Upper lobe of left lung (tissue), 6 donors: Measurements from ENCODE around the gene ENDOV. TPM values are rescaled to one million over a fixed set of nuclear protein-coding genes. Genes with fewer than 3 reads are reported as not detected.

ENCODE experiments used
- ATAC-seq, 2 donors: fragments of 200-7000 bp; cut with Tn5 transposase; one replicate each; pipeline ENCODE4 v1.9.1; 2022; ENCODE audit warnings: mild to moderate bottlenecking in 2 of 2, moderate library complexity in 2 of 2; ENCODE audit not compliant: low FRiP score in 2 of 2
- DNase-seq, 2 donors: peaks; one replicate each; pipeline ENCODE4 v3.0.0-alpha.2; 2019 to 2020
- H3K27ac ChIP-seq, 4 donors: fragments of 200-600 bp; sonication (generic); one replicate each; pipeline ENCODE4 v1.5.1; 2016 to 2019
- H3K27me3 ChIP-seq, 4 donors: fragments of 200-600 bp; sonication (generic); one replicate each; pipeline ENCODE4 v1.5.1; 2017 to 2019
- H3K36me3 ChIP-seq, 4 donors: fragments of 200-600 bp; sonication (generic); one replicate each; pipeline ENCODE4 v1.5.1; 2016 to 2019
- H3K4me1 ChIP-seq, 4 donors: fragments of 200-600 bp; sonication (generic); one replicate each; pipeline ENCODE4 v1.5.1; 2018 to 2019
- H3K4me3 ChIP-seq, 4 donors: fragments of 200-600 bp; sonication (generic); one replicate each; pipeline ENCODE4 v1.5.1; 2017 to 2019; ENCODE audit warnings: mild to moderate bottlenecking in 2 of 4, moderate library complexity in 1 of 4
- H3K9me3 ChIP-seq, 4 donors: fragments of 200-600 bp; sonication (generic); one replicate each; pipeline ENCODE4 v1.5.1; 2018 to 2019
- EP300 ChIP-seq, 4 donors: sonication (generic); formaldehyde crosslinking; IDR thresholded peaks; one replicate each; pipeline ENCODE4 v1.5.1; 2017; ENCODE audit warnings: antibody characterized with exemption in 4 of 4, control low read depth in 2 of 4
- POLR2A ChIP-seq, 4 donors: fragments of 450-650 bp; IDR thresholded peaks; one replicate each; pipeline ENCODE4 v1.5.1; 2016 to 2017; ENCODE audit warnings: antibody characterized with exemption in 4 of 4, mild to moderate bottlenecking in 2 of 4
- POLR2AphosphoS5 ChIP-seq, 2 donors: sonication (generic); formaldehyde crosslinking; IDR thresholded peaks; one replicate each; pipeline ENCODE4 v1.5.1; 2017; ENCODE audit warnings: antibody characterized with exemption in 2 of 2
- WGBS, 2 donors: methylation state at CpG; one replicate each; pipeline ENCODE4 v1.1.5; 2017 to 2018; 5-methylcytosine and 5-hydroxymethylcytosine counted together
- total RNA-seq, 6 donors: library from RNA; depleted of rRNA in 4 of 6; stranded (reverse); fragments of >200 nt in 4 of 6; gene quantifications; one replicate each; pipeline versions ENCODE4 v1.1.0 to v1.2.1, GENCODE V29; 2016 to 2021
- TF ChIP-seq, protein P1 (sequence below), 6 experiments: fragments of 450-650 bp in 4 of 6; fragments of 200-600 bp in 2 of 6; sonication (generic) in 2 of 6; IDR thresholded peaks; one replicate each; pipeline ENCODE4 v1.5.1; 2016 to 2019; ENCODE audit warnings: antibody characterized with exemption in 6 of 6
- donor health status: DM: no; HTN: no; CAD: no; lungs with moderate emphysema.
- donor health status: DM: no; HTN: yes; CAD: no; lungs with severe emphysema.

ENDOV gene
- total RNA-seq, 6 donors from 2014 or later = 16.7 to 93.2 (median 25.6) TPM

DNA sequence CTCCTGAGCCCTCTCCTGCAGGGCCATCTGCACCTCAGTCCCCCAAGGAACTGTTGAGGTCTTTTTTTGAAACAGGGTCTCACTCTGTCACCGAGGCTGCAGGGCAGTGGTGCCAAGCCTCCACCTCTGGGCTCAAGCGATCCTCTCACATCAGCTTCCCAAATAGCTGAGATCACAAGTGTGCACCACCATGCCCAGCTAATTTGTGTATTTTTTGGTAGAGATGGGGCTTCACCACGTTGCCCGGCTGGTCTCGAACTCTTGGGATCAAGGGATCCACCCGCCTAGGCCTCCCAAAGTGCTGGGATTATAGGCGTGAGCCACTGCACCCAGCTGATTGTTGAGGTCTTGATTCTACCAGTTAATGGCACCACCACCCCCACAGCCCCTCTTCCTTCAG is 27.9 kb upstream of the ENDOV start:
- Histone ChIP-seq H3K27me3 (no peaks in the 10 kb centered on the region), H3K4me3 (no peak overlapping the region), H3K27ac (no peak overlapping the region), H3K36me3 (peaks cover 55 to 100% (median 95%) of the 10 kb centered on the region in 4 donors), H3K9me3 (no peaks in the 10 kb centered on the region), H3K4me1 (no peaks in the 10 kb centered on the region)
- DNase-seq (no peak), ATAC-seq (no peak)
- WGBS, 2 donors = 95 to 98% methylated on average over 7 of the region's 7 CpGs
- no peak for TF ChIP-seq POLR2AphosphoS5 (IDR thresholded peaks at IDR 0.05)
- TF ChIP-seq EP300 (IDR thresholded peaks at IDR 0.05) = no peak
- TF ChIP-seq POLR2A (IDR thresholded peaks at IDR 0.05) = no peak
- TF ChIP-seq, protein P1, sequence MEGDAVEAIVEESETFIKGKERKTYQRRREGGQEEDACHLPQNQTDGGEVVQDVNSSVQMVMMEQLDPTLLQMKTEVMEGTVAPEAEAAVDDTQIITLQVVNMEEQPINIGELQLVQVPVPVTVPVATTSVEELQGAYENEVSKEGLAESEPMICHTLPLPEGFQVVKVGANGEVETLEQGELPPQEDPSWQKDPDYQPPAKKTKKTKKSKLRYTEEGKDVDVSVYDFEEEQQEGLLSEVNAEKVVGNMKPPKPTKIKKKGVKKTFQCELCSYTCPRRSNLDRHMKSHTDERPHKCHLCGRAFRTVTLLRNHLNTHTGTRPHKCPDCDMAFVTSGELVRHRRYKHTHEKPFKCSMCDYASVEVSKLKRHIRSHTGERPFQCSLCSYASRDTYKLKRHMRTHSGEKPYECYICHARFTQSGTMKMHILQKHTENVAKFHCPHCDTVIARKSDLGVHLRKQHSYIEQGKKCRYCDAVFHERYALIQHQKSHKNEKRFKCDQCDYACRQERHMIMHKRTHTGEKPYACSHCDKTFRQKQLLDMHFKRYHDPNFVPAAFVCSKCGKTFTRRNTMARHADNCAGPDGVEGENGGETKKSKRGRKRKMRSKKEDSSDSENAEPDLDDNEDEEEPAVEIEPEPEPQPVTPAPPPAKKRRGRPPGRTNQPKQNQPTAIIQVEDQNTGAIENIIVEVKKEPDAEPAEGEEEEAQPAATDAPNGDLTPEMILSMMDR (IDR thresholded peaks at IDR 0.05) = no peak

DNA sequence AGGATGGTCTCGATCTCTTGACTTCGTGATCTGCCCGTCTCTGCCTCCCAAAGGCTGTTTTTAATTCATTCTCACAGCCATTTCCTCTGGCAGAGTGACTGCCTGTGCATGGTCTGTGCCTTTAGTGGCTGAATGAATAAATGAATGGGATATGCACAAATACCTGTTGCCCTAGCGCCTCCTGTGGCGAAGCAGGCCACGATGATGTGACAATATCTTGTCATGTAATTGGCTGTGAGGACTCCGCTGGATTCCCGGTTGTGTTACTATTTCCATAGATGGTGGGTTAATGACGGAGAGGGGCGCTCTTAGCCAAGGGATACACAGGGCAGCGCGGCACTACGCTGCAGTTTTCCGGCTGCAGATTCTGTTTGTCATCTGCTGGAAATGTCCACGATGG is 26.8 kb upstream of the ENDOV start:
- DNase-seq (no peak), ATAC-seq (no peak)
- H3K27ac ChIP-seq = no peak overlapping the region
- H3K9me3 ChIP-seq = no peaks in the 10 kb centered on the region
- H3K27me3 ChIP-seq = no peaks in the 10 kb centered on the region
- WGBS, 2 donors = 95% methylated on average over 15 of the region's 15 CpGs
- peaks cover 57 to 100% (median 97%) of the 10 kb centered on the region in 4 donors for H3K36me3 ChIP-seq
- H3K4me3 ChIP-seq = no peak overlapping the region
- TF ChIP-seq POLR2A (IDR thresholded peaks at IDR 0.05) (no peak), POLR2AphosphoS5 (IDR thresholded peaks at IDR 0.05) (no peak), EP300 (IDR thresholded peaks at IDR 0.05) (no peak)
- TF ChIP-seq, protein P1 (IDR thresholded peaks at IDR 0.05) = no peak
- peaks cover 0 to 3% (median 0%) of the 10 kb centered on the region in 4 donors for H3K4me1 ChIP-seq

DNA sequence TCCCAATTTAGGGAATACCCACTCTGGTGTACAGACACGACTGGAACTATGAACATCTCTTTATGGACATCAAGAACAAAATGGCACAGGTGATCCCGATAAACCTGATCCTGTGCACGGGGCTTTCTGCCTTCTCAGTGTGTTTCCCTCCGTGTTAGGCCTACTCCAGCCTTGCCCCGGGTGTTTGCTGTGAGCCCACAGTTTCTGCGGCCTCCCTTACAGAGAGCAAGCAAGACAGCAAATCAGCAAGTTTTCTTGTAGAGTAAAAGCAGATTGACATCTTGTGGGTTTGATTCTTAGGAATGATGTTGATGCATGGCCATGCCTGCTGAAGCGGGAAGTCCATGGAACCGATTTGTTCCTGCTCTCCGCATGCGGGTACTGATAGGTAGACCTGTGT is 26.4 kb upstream of the ENDOV start:
- ATAC-seq (no peak), DNase-seq (no peak)
- TF ChIP-seq EP300 (IDR thresholded peaks at IDR 0.05) = no peak
- no peak for TF ChIP-seq POLR2AphosphoS5 (IDR thresholded peaks at IDR 0.05)
- TF ChIP-seq POLR2A (IDR thresholded peaks at IDR 0.05) = no peak
- TF ChIP-seq, protein P1 (IDR thresholded peaks at IDR 0.05) = no peak
- Histone ChIP-seq H3K27ac (no peak overlapping the region), H3K27me3 (no peaks in the 10 kb centered on the region), H3K36me3 (peaks cover 58 to 100% (median 97%) of the 10 kb centered on the region in 4 donors), H3K4me3 (no peak overlapping the region), H3K9me3 (no peaks in the 10 kb centered on the region), H3K4me1 (peaks cover 0 to 3% (median 0%) of the 10 kb centered on the region in 4 donors)
- 93 to 96% methylated on average over 6 to 10 of the region's 10 CpGs for WGBS, 2 donors

GRCh38 chr17:80389011-80389995 is 25.7 kb upstream of the ENDOV start:
- peaks cover 0 to 3% (median 0%) of the 10 kb centered on the region in 4 donors for H3K4me1 ChIP-seq
- H3K27ac ChIP-seq = no peak overlapping the region
- no peaks in the 10 kb centered on the region for H3K27me3 ChIP-seq
- 81 to 82% methylated on average over 19 to 22 of the region's 22 CpGs for WGBS, 2 donors
- H3K4me3 ChIP-seq = no peak overlapping the region
- no peaks in the 10 kb centered on the region for H3K9me3 ChIP-seq
- no peak for ATAC-seq
- DNase-seq = no peak
- H3K36me3 ChIP-seq = peaks cover 57 to 100% (median 96%) of the 10 kb centered on the region in 4 donors
- TF ChIP-seq POLR2A (IDR thresholded peaks at IDR 0.05) (no peak), POLR2AphosphoS5 (IDR thresholded peaks at IDR 0.05) (no peak), EP300 (IDR thresholded peaks at IDR 0.05) (no peak)
- TF ChIP-seq, protein P1 (IDR thresholded peaks at IDR 0.05) = no peak
